A172 (cell line): ENCODE data around the gene IFNA2. TPM values are rescaled to one million over a fixed set of nuclear protein-coding genes. Genes with fewer than 3 reads are reported as not detected.
"Not testable (repeated sequence)": the region's sequence is repeated elsewhere in the genome, so short reads cannot be mapped to it uniquely, and the experiment has no call there.

Source experiments
- DNase-seq: peaks from one replicate; pipeline ENCODE4 v3.0.0-alpha.2; 2015; ENCODE audit warnings: low spot score
- total RNA-seq: library from RNA; depleted of rRNA; stranded (reverse); fragments of >200 nt; shearing (Covaris generic); gene quantifications from 2 replicates; pipeline ENCODE4 v1.2.3, GENCODE V29; 2014; rRNA removed

Gene IFNA2
- total RNA-seq = not detected in 2 replicates

DNA sequence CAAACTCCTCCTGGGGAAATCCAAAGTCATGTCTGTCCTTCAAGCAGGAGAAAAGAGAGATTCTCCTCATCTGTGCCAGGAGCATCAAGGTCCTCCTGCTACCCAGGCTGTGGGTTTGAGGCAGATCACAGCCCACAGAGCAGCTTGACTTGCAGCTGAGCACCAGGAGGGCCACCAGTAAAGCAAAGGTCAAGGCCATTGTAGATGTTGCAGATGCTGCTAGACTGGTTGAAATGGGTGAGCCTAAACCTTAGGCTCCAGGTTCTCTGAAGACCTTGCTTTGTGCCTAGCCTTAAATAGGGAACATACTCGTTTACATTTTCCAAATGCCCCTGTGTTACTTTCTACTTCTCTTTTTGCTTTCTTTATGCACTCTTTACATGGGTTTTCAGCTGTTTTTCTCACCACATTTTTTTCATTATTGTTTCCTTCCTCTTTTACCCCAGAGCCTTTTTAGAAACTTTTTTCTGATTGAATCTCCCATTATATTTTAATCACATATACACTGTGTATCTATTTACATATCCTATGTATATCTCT is at the start of gene IFNA2:
IFNA2 (minus strand) TSS at position 268 of the 540 bp plus-strand sequence; CDS start at position 199, 69 bp downstream.
- no peak for DNase-seq

DNA sequence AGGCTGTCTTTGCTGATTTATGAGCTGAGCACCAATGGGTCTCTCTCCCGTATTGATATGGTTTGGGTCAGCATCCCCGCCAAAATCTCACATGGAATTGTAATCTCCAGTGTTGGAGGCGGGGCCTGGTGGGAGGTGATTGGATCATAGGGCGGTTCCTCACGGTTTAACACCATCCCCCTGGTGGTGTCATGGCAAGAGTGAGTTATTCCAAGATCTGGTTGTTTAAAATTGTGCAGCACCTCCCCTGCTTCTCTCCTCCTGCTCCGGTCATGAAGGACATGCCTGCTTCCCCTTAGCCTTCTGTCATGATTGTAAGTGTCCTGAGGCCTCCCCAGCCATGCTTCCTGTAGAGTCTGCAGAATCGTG is 49.8 kb upstream of the IFNA2 start:
- DNase-seq = not testable (repeated sequence)

DNA sequence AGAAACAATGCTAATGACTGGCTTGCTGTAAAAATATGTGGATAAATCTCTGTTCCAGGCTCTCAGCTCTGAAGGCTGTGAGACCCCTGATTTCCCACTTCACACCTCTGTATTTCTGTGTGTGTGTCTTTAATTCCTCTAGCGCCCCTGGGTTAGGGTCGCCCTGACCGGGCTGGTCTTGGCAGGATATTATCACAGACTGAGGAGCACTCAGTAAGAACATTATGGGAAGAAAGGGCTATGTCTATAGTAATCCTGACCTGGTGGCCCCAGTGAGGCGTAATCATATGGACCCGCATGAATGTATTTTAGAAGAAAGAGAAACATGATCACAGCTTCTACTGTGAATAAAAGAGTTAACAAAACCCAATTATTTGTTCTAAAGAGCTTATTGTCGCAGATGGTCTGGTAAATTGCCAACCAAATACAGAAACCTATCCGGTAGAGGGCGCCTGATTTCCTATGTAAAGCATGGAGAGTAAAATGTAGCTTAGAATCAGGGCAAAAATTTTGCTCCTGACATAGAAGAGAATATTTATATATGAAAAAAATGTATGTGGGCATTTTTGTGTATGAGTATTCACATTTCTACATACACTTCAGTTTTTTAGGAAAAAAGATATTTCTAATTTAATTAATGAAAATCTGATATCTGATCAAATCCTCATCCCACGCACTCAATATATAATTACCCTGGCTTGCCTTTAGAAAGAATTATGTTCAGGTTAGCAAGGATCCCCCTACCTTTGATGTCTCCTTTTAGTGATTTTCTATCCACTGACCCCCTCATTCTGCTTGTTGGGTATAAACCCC is 49.2 kb upstream of the IFNA2 start:
- DNase-seq = no peak

DNA sequence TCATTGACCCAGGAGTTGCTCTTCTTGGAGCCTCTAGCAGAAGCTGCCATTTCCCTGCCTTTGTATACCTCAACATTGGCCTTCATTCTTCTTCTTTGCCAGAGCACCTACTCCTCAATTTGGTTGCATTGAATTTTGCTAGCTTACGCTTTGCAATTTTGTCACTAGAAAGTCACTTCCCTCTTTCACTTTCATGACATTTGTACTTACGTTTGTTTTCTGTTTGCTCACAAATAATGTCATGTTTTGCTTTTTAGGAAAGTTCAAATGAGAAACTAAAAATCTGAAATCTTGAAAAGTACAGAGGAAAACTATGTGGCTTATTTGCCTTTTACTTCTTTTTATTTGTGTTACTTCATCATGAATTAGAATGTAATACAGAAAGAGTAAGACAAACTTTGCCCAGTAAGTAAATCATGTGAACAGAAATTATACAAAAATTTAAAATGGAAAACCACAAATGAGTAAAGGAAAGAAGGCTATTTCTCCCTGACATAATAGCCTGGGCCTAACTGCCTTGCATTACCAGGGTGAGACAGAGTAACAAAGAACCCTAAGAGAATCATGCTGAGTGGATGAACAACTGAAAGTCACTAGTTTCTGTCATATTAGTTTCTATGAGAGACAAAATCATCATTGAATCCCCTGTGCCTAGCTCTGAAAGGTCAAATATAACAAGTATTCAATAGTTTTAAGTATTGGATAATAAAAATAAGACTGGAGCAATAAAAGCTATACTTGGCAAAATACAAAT is 47.7 kb upstream of the IFNA2 start:
- no peak for DNase-seq

DNA sequence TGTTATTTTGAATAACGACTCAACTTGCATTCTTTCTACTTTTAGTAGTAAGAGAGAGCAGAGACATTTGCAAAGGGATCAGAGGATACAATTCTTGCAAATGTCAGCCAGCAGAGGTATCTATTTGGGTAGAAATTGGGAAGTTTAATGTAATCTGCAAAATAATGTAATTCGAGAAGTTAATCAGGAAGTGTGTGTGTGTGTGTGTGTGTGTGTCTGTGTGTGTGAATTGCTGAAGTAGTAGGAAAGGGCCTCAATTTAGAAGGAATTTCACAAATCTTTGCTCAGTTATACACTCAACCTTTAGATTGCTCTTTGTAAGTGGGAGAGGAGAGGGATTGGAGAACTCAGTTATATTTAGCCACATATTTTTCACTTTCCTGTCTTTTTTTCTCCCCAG is 44.0 kb upstream of the IFNA2 start:
- no peak for DNase-seq

DNA sequence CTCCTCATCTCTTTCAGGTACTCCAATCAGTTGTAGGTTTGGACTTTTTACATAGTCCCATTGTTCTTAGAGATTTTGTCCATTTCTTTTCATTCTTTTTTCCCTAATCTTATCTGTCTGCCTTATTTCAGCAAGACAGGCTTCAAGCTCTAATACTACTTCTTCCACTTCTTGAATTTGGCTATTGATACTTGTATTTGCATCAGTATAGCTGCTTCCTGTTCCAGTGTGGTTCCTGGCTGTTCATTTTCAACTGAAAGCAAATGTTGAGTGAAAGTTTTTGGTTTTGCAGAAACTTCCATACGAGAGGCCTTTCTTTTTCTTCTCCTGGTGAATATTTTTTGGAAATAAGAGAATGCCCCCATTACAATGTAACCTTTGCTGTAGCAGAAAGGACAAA is 43.0 kb upstream of the IFNA2 start:
- DNase-seq = no peak

DNA sequence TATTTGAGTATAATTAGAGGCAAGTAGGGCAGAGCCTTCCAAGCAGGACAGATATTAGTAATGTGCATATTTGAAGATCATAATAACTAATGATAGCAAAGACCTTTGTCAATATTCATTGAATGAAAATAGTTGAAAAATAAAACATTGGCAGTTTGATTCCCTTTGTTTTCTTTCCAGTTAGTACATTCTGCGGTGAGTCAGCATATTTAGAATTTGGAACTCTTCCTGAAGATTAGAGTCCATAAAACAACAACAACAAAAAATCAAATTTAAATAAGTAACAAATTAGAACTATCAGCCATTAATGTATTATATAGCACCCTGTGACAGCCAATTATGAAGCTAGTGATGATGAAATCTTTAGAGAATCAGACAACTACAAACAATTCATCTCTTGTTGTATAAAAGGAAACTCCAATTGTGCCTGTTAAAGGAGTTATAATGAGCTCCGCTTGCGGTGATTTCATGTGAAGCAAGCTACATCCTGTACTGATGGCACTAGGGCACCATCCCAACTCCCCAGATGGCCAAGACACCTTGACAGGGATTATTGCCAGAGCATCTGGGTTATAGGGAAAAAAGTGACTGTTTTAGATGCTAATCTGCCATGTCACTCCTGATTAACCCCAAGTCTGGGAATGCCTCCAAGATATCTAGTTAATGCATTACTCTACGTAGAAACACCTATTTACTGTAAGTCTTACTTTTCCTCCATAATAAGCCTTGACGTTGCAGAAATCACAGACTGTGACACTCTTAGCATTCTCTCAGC is 30.5 kb upstream of the IFNA2 start:
- DNase-seq = no peak

DNA sequence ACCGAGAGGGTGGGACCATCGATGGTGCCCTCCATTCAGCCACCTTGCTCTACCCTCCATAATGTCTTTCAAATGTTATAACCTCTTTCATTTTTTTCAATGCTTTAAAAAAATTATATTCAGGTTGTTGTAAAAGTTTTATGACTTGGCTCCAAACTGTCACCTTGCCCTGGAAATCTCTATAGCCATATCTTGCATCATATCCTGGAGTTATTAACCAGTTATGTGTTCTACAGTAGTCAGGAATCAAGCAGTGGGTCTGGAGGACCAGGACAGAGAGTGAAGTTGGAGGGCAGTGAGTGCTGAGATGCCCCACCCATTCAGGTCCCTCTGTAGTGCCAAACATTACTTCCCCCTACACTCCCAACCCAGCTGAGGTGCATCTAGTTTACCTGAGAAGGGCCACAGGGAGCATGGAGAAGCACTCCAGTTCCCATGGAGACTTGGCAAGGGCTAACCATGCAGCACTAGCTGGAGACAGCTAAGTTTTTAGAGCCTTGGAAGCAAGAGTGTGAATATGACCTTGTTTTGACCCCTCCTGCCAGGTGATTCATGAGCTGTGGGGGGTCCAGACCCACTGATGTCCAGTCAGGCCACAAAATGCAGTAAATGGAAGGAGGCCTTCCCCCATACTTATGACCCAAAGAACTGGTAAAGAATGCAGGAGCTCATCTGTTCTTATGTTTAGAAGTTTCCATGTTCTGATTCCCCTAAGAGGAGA is 29.2 kb upstream of the IFNA2 start:
- DNase-seq = no peak

DNA sequence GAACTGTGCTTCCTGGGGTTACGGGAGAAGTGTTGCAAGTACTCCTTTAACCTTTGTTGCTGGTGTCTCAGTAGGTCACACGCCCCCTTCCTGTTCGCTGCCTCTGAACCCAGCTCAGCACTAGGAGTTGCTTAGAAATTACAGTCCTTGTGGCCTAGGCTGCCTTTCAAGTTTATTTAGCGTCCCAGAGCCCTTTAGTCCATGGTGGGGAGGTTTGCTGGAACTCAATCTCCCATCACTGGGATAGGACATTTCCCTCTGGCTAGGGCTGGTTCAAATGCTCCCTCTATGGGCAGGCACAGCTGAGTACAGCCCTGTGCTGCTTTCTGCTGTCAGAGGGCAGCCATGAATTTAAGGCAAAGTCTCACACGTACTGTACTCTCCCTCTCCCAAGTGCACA is 28.4 kb upstream of the IFNA2 start:
- DNase-seq = no peak

DNA sequence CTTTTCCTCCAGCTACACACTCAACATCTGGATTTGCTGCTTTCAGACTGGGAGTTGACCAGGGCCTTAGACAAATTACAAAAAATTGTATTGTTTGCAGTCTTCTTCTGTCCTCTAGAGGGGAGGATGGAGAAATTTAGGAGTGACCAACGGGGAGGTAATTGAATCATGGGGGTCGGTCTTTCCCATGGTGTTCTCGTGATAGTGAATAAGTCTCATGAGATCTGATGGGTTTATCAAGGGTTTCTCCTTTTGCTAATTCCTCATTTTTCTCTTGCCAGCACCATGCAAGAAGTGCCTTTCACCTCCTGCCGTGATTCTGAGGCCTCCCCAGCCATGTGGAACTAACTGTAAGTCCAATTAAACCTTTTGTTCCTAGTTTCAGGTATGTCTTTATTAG is 28.0 kb upstream of the IFNA2 start:
- DNase-seq = no peak

DNA sequence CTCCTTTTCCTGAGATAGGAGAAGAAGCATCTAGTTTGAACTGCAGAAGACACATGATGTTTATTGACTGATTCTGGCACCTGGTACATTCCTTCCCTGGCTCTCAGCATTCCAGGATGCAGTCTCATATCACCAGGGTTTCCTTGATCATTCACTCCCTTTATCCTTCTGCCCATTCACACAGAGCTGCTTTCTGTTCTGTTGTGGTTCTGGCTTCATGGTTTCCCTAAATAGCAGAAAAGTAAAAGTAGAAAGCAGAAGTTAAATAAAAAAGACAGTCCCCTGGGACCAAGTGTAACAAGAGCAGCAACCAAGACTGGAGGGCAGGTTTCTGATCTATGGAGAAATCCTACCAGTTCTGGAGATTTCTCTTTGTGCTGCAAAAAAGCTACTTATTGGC is 26.9 kb upstream of the IFNA2 start:
- DNase-seq = no peak

DNA sequence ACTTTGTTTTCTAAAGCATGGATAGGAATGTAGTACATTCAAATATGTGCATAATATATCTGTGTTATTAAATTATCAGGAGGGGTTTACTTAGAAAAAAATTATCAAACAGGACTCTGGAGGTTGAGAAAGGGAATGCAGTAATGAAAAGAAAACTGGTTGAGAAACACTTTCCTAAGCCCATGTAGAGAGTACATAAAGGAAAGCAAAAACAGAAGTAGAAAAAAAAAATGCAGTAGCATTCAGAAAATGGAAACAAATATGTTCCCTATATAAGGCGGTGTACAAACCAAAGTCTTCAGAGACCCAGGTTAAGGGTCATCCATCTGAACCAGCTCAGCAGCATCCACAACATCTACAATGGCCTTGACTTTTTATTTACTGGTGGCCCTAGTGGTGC is 23.6 kb upstream of the IFNA2 start, which contains the start of gene IFNA8:
IFNA8 (plus strand) TSS at position 301 of the 400 bp plus-strand sequence; CDS start at position 361, 60 bp downstream.
- DNase-seq = no peak

DNA sequence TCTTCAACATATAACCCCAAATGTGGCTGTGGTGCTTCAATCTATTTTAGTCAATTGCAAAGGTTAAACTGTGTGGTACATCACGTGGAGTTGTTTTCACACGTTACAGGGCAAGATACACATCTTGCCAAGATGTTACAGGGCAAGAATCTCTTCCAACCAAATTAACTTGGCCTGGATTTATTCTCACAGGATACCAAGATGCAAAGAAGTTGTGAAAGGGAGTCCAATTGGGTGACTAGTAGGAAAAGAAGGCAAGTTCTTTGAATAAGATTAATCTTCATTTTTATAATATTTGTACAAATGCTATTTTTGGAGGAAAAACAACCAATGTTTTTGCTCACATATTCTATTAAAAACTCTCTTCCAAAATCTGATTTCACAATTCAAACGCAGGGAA is 18.9 kb upstream of the IFNA2 start:
- no peak for DNase-seq

DNA sequence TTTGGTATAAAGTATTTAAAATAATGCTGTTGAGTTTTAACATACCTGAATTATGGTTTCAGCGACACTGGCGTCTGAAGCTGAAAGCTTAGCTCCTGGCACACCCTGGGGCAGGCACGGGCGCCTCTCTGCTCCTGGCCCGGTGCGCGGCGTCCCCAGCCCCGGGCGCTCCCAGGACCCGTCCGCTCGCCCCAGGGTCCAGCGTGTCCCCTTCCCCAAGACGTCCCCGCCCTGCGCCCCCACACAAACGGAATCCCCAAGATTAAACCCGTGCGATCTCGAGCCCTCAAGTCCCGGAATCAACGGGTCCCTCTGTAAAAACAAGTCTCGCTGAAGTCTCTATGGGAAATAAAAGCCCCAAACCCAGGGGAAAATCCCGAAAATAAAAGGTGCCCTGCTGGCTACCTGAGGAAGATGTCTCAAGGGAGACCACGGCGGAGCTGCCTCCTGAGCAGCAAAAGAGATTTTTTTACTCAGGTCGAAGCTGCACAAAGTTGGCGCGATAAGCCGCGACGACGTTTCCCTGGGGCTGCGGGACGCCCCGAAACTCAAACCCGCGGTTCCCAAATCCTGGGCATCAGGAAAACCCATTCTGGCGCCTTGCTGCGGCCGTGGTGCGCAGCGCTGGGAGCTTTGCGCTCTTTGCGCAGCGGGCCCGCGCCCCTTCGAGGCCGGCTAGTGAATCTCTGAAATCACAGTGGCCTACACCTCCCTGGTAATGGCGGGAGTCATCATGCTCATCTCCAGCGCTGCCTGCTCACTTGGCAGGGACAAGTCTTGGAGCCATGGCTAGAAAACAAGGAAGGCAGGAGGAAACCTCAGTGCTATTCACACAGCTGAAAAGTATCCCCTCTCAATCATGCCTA is 17.4 kb upstream of the IFNA2 start:
- DNase-seq = no peak

DNA sequence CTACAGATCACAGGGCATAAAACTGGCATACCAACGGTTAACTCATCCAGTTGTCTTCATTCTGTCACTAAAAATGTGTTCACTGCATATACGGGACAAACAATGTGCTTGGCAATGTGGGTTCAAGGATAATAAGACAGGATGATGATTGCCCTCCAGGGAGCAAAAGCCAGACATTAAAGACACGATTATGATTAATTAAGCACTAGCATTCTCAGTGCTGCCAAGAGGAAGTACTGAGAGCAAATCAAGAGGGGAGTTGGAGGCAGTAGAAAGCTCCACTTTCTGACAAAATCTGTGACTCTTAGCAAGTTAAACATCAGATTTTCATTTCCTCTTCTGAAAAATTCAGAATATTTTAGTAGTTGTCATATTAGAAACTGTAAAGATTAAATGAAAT is 14.8 kb upstream of the IFNA2 start:
- DNase-seq = no peak

DNA sequence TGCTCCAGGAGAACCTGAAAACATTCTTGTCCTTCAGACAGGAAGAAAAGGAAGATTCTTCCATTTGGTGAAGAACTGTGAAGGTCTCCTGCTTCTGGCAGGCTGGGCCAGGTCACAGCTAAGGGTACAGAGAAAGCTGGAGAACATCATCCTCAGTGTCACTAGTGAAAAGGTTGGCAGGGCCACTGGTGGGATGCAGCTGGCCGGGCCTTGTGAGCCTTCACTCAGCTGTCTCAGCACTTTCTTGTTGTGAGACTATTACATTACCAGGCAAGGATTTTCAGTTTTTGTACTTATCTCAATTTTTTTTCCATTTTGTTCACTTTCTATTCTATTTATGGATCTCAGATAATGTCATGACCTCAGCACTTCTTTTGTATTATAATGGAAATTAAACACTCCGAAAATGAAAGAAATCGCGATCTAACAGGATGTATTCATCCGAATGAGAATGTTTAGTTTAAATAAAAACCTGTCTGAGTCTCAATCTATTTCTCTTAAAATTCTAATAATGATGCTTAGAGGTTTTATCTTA is 13.8 kb upstream of the IFNA2 start:
- no peak for DNase-seq

DNA sequence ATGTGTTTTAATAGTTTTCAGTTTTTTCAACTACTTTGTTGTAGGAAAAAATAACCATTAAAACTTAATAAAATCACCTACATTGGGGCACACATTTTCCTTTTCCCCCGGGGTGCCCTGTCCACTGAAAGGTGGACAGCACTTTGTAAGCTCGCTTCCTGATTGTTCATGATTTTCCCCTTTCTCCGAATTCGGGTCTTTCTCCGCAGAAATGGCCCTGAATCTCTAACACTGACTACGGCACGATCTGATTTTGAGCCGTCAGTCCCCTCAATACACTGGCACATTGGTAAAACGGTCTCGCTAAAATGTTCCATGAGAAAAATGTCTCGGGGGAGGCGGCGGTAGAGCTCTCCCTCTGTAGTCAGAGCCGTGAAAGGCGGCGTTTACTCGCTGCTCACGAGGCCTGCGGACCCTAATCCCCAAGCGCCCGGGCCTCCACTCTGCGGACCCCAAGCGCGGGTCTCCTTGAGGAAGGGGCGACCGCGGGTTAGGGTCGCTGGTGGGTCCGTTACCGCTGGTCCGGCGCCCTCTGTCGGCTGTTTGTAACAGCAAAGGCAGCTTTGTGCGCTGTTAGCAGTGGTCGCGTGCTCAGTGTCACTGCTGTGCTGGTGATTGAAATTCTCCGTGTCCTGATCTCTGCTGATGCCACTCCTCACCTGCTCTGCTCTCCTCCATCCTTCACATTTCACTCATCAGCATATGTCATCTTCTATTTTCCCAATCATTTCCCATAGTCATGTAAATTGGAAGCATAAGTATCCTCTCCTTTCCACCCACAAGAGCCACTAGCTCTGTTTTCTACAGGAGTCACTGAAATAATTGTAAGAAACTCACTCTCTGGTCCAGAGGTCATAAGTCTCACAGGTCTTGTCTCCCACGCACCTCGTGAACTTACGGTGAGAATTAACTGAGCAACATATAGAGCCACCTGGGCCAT is 10.8 kb upstream of the IFNA2 start:
- no peak for DNase-seq

DNA sequence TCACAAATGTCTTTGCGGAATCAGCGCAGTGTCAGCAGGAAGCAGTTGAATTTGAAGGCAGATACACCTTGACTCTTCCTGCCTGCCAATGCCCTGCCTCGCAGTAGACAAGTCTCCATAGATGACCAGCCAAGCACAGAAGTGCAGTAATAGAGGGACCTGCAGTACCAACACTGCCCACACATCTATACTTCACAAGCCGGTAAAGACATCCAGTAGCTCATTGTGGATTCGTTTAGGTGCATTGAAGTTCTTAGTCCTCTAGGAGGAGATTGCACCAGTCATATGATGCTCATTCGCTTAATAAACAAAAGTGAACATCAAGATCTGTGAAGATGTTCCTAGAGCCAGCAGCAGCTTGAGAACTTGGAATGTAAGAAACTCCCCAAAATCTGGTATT is 7.1 kb upstream of the IFNA2 start:
- no peak for DNase-seq

DNA sequence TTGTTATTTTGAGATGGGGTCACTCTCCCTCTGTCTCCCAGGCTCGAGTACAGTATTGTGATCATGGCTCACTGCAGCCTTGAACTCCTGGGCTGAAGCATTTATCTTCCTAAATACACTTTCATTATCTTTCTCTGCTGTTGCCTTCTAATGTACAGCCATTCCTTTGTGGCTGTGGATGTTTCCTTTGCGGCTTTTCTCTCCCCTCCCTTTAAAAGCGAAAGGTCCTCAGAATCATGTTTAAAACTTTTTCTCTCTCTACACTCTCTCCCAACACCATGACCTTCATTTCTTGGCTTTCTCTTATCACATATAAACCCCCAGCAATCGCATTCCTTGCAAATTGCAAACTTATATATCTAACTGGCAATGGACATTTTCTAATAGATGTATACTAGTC is 1.6 kb downstream of the IFNA2 start:
- no peak for DNase-seq
